ENCODE measurements around the gene HTT. TPM values are rescaled to one million over a fixed set of nuclear protein-coding genes. Genes with fewer than 3 reads are reported as not detected.

HTT gene
- total and polyA plus RNA-seq, 2 of the 13 experiments (the other 11 are each of a cell fraction or from before 2014, with no cell fraction given), result 17.5 to 19.5 TPM

- no peak for TF ChIP-seq ZNF646 (CRISPR knock-in tag; IDR thresholded peaks at IDR 0.05)
- no peak for TF ChIP-seq PBX3 (CRISPR knock-in tag; IDR thresholded peaks at IDR 0.05; ENCODE audit: borderline replicate concordance)
- no peak for TF ChIP-seq MEIS2 (CRISPR knock-in tag; IDR thresholded peaks at IDR 0.05)
- TF ChIP-seq ZNF33B (CRISPR knock-in tag; IDR thresholded peaks at IDR 0.05), result no peak
- peak; percentile 48; the same call in 1 of the 2 replicates for TF ChIP-seq GFI1 (CRISPR knock-in tag; IDR thresholded peaks at IDR 0.05; ENCODE audit: borderline replicate concordance)
- no peak for TF ChIP-seq GMEB2 (CRISPR knock-in tag; IDR thresholded peaks at IDR 0.05; ENCODE audit: low read depth)
- TF ChIP-seq ZNF629 (CRISPR knock-in tag; conservative IDR thresholded peaks at IDR 0.05), result peak; percentile 95
- TF ChIP-seq HMG20A (CRISPR knock-in tag; IDR thresholded peaks at IDR 0.05; ENCODE audit: borderline replicate concordance), result no peak
- TF ChIP-seq IRF2 (CRISPR knock-in tag; IDR thresholded peaks at IDR 0.05), result no peak
- no peak for TF ChIP-seq RBAK (CRISPR knock-in tag; IDR thresholded peaks at IDR 0.05)
- TF ChIP-seq ZNF318 (CRISPR knock-in tag; IDR thresholded peaks at IDR 0.05), result no peak
Measured at GRCh38 chr4:3286335-3287175, 212.1 kb downstream of the HTT start (continued).

Measured in HepG2 (cell line).